K562 (cell line): ENCODE measurements around the gene RACK1. TPM values are rescaled to one million over a fixed set of nuclear protein-coding genes. Genes with fewer than 3 reads are reported as not detected.
A peak's percentile ranks its signal among the peaks of the same experiment; 100 is the strongest.

Experiments used
- ATAC-seq: fragments of 200-7000 bp; cut with Tn5 transposase; 3 replicates; pipeline ENCODE4 v1.9.1; 2020; ENCODE audit warnings: moderate library complexity
- BruUV-seq: library from RNA; stranded (reverse); fragments of 400-500 nt; replicated peaks from 2 replicates; lab custom pipeline; 2021; lab: Mats Ljungman, UMichigan
- CTCF ChIA-PET: fragments of 300-600 bp; formaldehyde crosslinking; extraction: SDS; loops from one replicate; lab custom pipeline; 2021; ENCODE audit warnings: low intra/inter-chr PET ratio; lab: Yijun Ruan, JAX
- POLR2A ChIA-PET: fragments of 300-600, 350-650 bp; sonication (Branson Sonifier 250); formaldehyde crosslinking; extraction: SDS; loops from one replicate; lab custom pipeline; 2021; ENCODE audit warnings: antibody characterized with exemption, inconsistent platforms; lab: Yijun Ruan, JAX
- DNase-seq, 4 experiments: peaks; one replicate each; pipeline versions ENCODE4 v3.0.0 to v3.0.0-alpha.2; 2011 to 2018; ENCODE audit warnings: low spot score in 3 of 4, mixed read lengths in 3 of 4; ENCODE audit errors: extremely low read depth in 1 of 4
- FAIRE-seq: peaks from 2 replicates; lab custom pipeline; 2011; peaks lifted over from hg19 to GRCh38; lab: Jason Lieb, UNC
- H2AFZ ChIP-seq: 2 replicates; pipeline ENCODE4 v1.6.0; 2011; ENCODE audit warnings: low read depth, low read length, control low read depth, inconsistent platforms
- H3K27ac ChIP-seq: fragments of 200-600 bp; 3 replicates; pipeline ENCODE4 v1.8.0; 2011; ENCODE audit warnings: low read depth, mild to moderate bottlenecking, control low read depth, inconsistent platforms, low read length, moderate library complexity, mixed read lengths; ENCODE audit errors: extremely low read depth
- H3K27me3 ChIP-seq, 2 experiments: fragments of 300-600 bp in 1 of 2; 2 replicates in 1 of 2; 3 replicates in 1 of 2; pipeline versions ENCODE4 v1.6.0 to v1.8.0; 2011; ENCODE audit warnings: inconsistent platforms in 2 of 2, low read length in 2 of 2, mild to moderate bottlenecking in 1 of 2, mixed read lengths in 1 of 2, moderate library complexity in 1 of 2; ENCODE audit not compliant: control insufficient read depth in 2 of 2, insufficient read depth in 2 of 2
- H3K36me3 ChIP-seq: fragments of 300-600 bp; 3 replicates; pipeline ENCODE4 v1.8.0; 2011; ENCODE audit warnings: mild to moderate bottlenecking, low read length, inconsistent platforms; ENCODE audit not compliant: control insufficient read depth, insufficient read depth
- H3K4me1 ChIP-seq, 2 experiments: fragments of 200-600 bp in 1 of 2; replicated peaks in 1 of 2; 2 replicates in 1 of 2; 3 replicates in 1 of 2; pipeline versions ENCODE4 v1.5.1 to v1.8.0; 2011; ENCODE audit warnings: inconsistent platforms in 2 of 2, low read length in 2 of 2, mild to moderate bottlenecking in 1 of 2, mixed read lengths in 1 of 2, moderate library complexity in 1 of 2; ENCODE audit not compliant: control insufficient read depth in 2 of 2, insufficient read depth in 2 of 2
- H3K4me2 ChIP-seq: 2 replicates; pipeline ENCODE4 v1.6.1; 2011; ENCODE audit warnings: low read length, control low read depth, inconsistent platforms, mixed read lengths; ENCODE audit not compliant: insufficient read depth
- H3K4me3 ChIP-seq: fragments of 200-600 bp; sonication (generic), shearing (Covaris generic); 2 replicates; pipeline ENCODE4 v1.5.1; 2016; ENCODE audit warnings: control low read depth, inconsistent platforms
- H3K79me2 ChIP-seq: fragments of 200-600 bp; 3 replicates; pipeline ENCODE4 v1.8.0; 2011; ENCODE audit warnings: low read length, inconsistent platforms; ENCODE audit not compliant: control insufficient read depth, insufficient read depth
- H3K9ac ChIP-seq, 2 experiments: 2 replicates each; pipeline versions ENCODE4 v1.6.0 to v1.6.1; 2011; ENCODE audit warnings: low read depth in 2 of 2, low read length in 2 of 2, control low read depth in 1 of 2, inconsistent platforms in 1 of 2, mild to moderate bottlenecking in 1 of 2, mixed read lengths in 1 of 2; ENCODE audit not compliant: insufficient read depth in 1 of 2
- H3K9me1 ChIP-seq: one replicate; pipeline ENCODE4 v1.6.0; 2011; ENCODE audit warnings: inconsistent platforms, mild to moderate bottlenecking, low read length, moderate library complexity; ENCODE audit not compliant: control insufficient read depth, insufficient read depth
- H3K9me3 ChIP-seq: replicated peaks from 2 replicates; pipeline ENCODE4 v1.5.1; 2011; ENCODE audit warnings: low read depth, low read length, inconsistent platforms; ENCODE audit not compliant: control insufficient read depth, insufficient read depth
- H4K20me1 ChIP-seq: replicated peaks from 2 replicates; pipeline ENCODE4 v1.6.1; 2011; ENCODE audit warnings: low read length, inconsistent platforms, mixed read lengths; ENCODE audit not compliant: control insufficient read depth, insufficient read depth
- CBX1 ChIP-seq: sonication (generic); IDR thresholded peaks from 2 replicates; pipeline ENCODE4 v1.6.1; 2016; ENCODE audit warnings: antibody characterized with exemption, low read depth, mild to moderate bottlenecking
- CXXC5 ChIP-seq: fragments of 250-450 bp; sonication (Bioruptor Pico); IDR thresholded peaks from 2 replicates; pipeline ENCODE4 v1.8.0; 2022; ENCODE audit warnings: inconsistent platforms, mild to moderate bottlenecking, moderate library complexity
- EGR1 ChIP-seq: fragments of 450-650 bp; conservative IDR thresholded peaks from 2 replicates; pipeline ENCODE4 v1.6.1; 2017; ENCODE audit warnings: mild to moderate bottlenecking
- FUS ChIP-seq: fragments of 200-400 bp; formaldehyde crosslinking; optimal IDR thresholded peaks from 2 replicates; pipeline ENCODE3; 2017; ENCODE audit warnings: low read depth, low read length
- HDAC1 ChIP-seq, 2 experiments: fragments of 450-650 bp; IDR thresholded peaks; 2 replicates each; pipeline ENCODE4 v1.6.1; 2016 to 2017; ENCODE audit warnings: inconsistent platforms in 1 of 2, mild to moderate bottlenecking in 1 of 2, moderate library complexity in 1 of 2
- JUN ChIP-seq, 2 experiments: sonication (generic) in 1 of 2; formaldehyde crosslinking in 1 of 2; IDR thresholded peaks; 2 replicates each; pipeline versions ENCODE4 v1.6.1 to v1.8.0; 2012 to 2022; ENCODE audit warnings: borderline replicate concordance in 2 of 2, mild to moderate bottlenecking in 2 of 2, improper control_type of control experiment in 1 of 2, low read depth in 1 of 2, low read length in 1 of 2, missing genetic modification reagents in 1 of 2
- KLF13 ChIP-seq: fragments of 450-650 bp; IDR thresholded peaks from 2 replicates; pipeline ENCODE4 v1.6.1; 2016; ENCODE audit warnings: missing genetic modification characterization, low read depth, mild to moderate bottlenecking, missing compliant biosample characterization, moderate library complexity, borderline replicate concordance
- LARP7 ChIP-seq: fragments of 450-650 bp; IDR thresholded peaks from 2 replicates; pipeline ENCODE4 v1.6.1; 2016
- MECOM ChIP-seq: fragments of 250-450 bp; sonication (Bioruptor Pico); IDR thresholded peaks from 2 replicates; pipeline ENCODE4 v1.8.0; 2022; ENCODE audit warnings: inconsistent platforms
- NFE2 ChIP-seq: IDR thresholded peaks from 2 replicates; pipeline ENCODE4 v1.6.1; 2014; ENCODE audit warnings: antibody characterized with exemption, low read depth
- NRF1 ChIP-seq, 2 experiments: fragments of 450-650 bp; IDR thresholded peaks in 1 of 2; conservative IDR thresholded peaks in 1 of 2; 2 replicates each; pipeline ENCODE4 v1.6.1; 2014; ENCODE audit warnings: mild to moderate bottlenecking in 2 of 2
- ZNF407 ChIP-seq: fragments of 450-650 bp; IDR thresholded peaks from 2 replicates; pipeline ENCODE4 v1.6.1; 2016; ENCODE audit warnings: low read depth
- WGBS: fragments of 100-300 bp; shearing (Covaris generic); methylation state at CpG from one replicate; pipeline ENCODE4 v1.1.6; 2016; ENCODE audit warnings: low coverage, mixed read lengths; ENCODE audit not compliant: insufficient coverage; ENCODE audit errors: missing lambda C conversion rate; 5-methylcytosine and 5-hydroxymethylcytosine counted together
- in situ Hi-C: fragments of 300-500 bp; cut with MboI; formaldehyde crosslinking; loops from 4 replicates; pipeline ENCODE4 v1.15.0; 2018; ENCODE audit warnings: inconsistent platforms, mixed read lengths
- intact Hi-C: fragments of 100-400 bp; cut with micrococcal nuclease; formaldehyde crosslinking; loops from 2 replicates; pipeline ENCODE4 v1.14.2; 2022
- polyA plus RNA-seq, 8 experiments: library from polyadenylated mRNA; depleted of rRNA in 4 of 8; stranded (reverse) in 5 of 8; unstranded in 3 of 8; fragments of >200 nt; fragmentation: Nextera tagmentation in 2 of 8; fragmentation: Illumina TruSeq in 1 of 8; extraction: Ambion mirVana in 2 of 8; extraction: Trizol in 1 of 8; gene quantifications; 2 replicates each; pipeline versions ENCODE4 v1.2.1 to v1.2.3, GENCODE V29; 2011 to 2014; ENCODE audit warnings: inconsistent platforms in 1 of 8, missing spikeins in 1 of 8
- total RNA-seq, 7 experiments: library from RNA; depleted of rRNA in 6 of 7; stranded (reverse); fragments of >200 nt in 6 of 7; fragmentation: Illumina TruSeq in 2 of 7; extraction: Trizol in 2 of 7; gene quantifications; 2 replicates each; pipeline versions ENCODE4 v1.2.1 to v1.2.3, GENCODE V29; 2011 to 2021; ENCODE audit warnings: low replicate concordance in 1 of 7

RACK1 gene
- total and polyA plus RNA-seq, 9 of the 15 experiments (the other 6 are each of a cell fraction or from before 2014, with no cell fraction given), result 2,303 to 5,311 (median 3,833) TPM

- Histone ChIP-seq H3K79me2 (no peaks in the 10 kb centered on the region), H3K27ac (no peak overlapping the region), H3K4me3 (no peak overlapping the region), H3K27me3 (no peaks in the 10 kb centered on the region), H3K9me1 (no peaks in the 10 kb centered on the region), H3K9ac (peak overlapping the region in 1 of 2 experiments; percentile 77; a peak in 2 of 4 replicates), H3K36me3 (no peaks in the 10 kb centered on the region), H3K4me2 (peak overlapping the region; percentile 36), H3K9me3 (no peaks in the 10 kb centered on the region), H4K20me1 (no peaks in the 10 kb centered on the region), H2AFZ (peak overlapping the region; percentile 3; the same call in 1 of the 2 replicates), H3K4me1 (peaks cover 16 to 47% of the 10 kb centered on the region in 2 experiments; a peak in 4 of 5 replicates)
- in situ Hi-C loops, result no loop called here
- WGBS, result 46% methylated on average over 11 of the region's 12 CpGs
- ChIA-PET CTCF (no interaction called here), POLR2A (interaction anchor here (0.5 to 1.4 kb wide), 5 partner anchors 8 to 60 kb away, joined by 3 to 4 read pairs (median 4); no protein-coding TSS in a partner anchor)
- no TSS peak for BruUV-seq
- peak in 3 of 4 experiments; percentile 41 to 71 (median 51) for DNase-seq
- ATAC-seq, result peak; percentile 56
- peak; percentile 95 for FAIRE-seq
- intact Hi-C loops, result no loop called here
- TF ChIP-seq CXXC5 (peak; percentile 72), HDAC1 (IDR thresholded peaks at IDR 0.05) (peak in 1 of 2 experiments; percentile 24; a peak in 1 of 4 replicates), MECOM (CRISPR knock-in tag) (peak; percentile 15; the same call in 1 of the 2 replicates), EGR1 (peak; percentile 54), NFE2 (peak; percentile 59), KLF13 (tag) (peak; percentile 80), CBX1 (no peak), JUN (IDR thresholded peaks at IDR 0.05; ENCODE audit: borderline replicate concordance, low read depth, low read length) (0 out of 2 replicates have a peak, but pooled peaks have one; percentile 11), JUN (CRISPR knock-in tag; IDR thresholded peaks at IDR 0.05; ENCODE audit: borderline replicate concordance) (no peak), LARP7 (no peak), NRF1 (conservative IDR thresholded peaks at IDR 0.05 in 1 of 2, IDR thresholded peaks at IDR 0.05 in 1 of 2) (peak; percentile 51 to 66), FUS (no peak), ZNF407 (no peak)
Observed at GRCh38 chr5:181199881-181200638, 43.6 kb downstream of the RACK1 start.
